ENCODE measurements around the gene KAT7. TPM values are rescaled to one million over a fixed set of nuclear protein-coding genes. Genes with fewer than 3 reads are reported as not detected.

KAT7 gene
- total and polyA plus RNA-seq, 10 of the 15 experiments (the other 5 are each of a cell fraction or from before 2014, with no cell fraction given) = 6.6 to 45.8 (median 26.3) TPM

DNA sequence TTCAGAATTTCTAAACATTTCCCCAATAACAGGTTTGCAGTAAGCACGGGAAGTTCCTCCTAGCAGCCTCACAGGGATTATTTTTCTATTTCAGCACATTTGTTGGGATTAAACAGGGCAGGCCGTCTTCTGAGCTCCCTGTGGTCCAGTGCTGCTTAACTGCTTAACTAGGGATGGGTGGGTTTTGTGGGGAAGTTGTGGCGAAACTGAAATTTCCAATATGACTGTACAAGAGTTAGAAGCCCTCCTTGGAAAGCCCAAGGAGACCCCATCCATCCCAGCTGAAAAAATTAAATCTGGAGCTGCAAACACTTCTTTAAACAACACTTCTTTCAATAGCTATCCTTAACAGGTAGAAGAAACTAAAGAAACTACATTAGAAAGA is 46.8 kb upstream of the KAT7 start (continued):
- TF ChIP-seq, protein P1, sequence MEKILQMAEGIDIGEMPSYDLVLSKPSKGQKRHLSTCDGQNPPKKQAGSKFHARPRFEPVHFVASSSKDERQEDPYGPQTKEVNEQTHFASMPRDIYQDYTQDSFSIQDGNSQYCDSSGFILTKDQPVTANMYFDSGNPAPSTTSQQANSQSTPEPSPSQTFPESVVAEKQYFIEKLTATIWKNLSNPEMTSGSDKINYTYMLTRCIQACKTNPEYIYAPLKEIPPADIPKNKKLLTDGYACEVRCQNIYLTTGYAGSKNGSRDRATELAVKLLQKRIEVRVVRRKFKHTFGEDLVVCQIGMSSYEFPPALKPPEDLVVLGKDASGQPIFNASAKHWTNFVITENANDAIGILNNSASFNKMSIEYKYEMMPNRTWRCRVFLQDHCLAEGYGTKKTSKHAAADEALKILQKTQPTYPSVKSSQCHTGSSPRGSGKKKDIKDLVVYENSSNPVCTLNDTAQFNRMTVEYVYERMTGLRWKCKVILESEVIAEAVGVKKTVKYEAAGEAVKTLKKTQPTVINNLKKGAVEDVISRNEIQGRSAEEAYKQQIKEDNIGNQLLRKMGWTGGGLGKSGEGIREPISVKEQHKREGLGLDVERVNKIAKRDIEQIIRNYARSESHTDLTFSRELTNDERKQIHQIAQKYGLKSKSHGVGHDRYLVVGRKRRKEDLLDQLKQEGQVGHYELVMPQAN (conservative IDR thresholded peaks at IDR 0.05) = no peak
- no peak for TF ChIP-seq SUZ12 (IDR thresholded peaks at IDR 0.05; ENCODE audit: unreplicated experiment)
- TF ChIP-seq SREBF1 (IDR thresholded peaks at IDR 0.05; ENCODE audit: low read length) = no peak
- TF ChIP-seq PML (IDR thresholded peaks at IDR 0.05; ENCODE audit: low read length) = 0 out of 2 replicates have a peak, but pooled peaks have one; percentile 22
- peak; percentile 10 for TF ChIP-seq ZBED1 (IDR thresholded peaks at IDR 0.05; ENCODE audit: borderline replicate concordance)
- no peak for TF ChIP-seq SPI1 (IDR thresholded peaks at IDR 0.05; ENCODE audit: borderline replicate concordance, insufficient read depth, low read depth, low read length)
- TF ChIP-seq, protein P2, sequence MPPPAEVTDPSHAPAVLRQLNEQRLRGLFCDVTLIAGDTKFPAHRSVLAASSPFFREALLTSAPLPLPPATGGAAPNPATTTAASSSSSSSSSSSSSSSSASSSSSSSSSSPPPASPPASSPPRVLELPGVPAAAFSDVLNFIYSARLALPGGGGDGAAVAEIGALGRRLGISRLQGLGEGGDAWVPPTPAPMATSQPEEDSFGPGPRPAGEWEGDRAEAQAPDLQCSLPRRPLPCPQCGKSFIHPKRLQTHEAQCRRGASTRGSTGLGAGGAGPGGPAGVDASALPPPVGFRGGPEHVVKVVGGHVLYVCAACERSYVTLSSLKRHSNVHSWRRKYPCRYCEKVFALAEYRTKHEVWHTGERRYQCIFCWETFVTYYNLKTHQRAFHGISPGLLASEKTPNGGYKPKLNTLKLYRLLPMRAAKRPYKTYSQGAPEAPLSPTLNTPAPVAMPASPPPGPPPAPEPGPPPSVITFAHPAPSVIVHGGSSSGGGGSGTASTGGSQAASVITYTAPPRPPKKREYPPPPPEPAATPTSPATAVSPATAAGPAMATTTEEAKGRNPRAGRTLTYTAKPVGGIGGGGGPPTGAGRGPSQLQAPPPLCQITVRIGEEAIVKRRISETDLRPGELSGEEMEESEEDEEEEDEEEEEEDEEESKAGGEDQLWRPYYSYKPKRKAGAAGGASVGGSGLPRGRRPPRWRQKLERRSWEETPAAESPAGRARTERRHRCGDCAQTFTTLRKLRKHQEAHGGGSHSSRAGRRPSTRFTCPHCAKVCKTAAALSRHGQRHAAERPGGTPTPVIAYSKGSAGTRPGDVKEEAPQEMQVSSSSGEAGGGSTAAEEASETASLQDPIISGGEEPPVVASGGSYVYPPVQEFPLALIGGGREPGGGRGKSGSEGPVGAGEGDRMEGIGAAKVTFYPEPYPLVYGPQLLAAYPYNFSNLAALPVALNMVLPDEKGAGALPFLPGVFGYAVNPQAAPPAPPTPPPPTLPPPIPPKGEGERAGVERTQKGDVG (CRISPR knock-in tag; IDR thresholded peaks at IDR 0.05) = no peak
- no peak for TF ChIP-seq NFYB (IDR thresholded peaks at IDR 0.05; ENCODE audit: insufficient read depth, low read depth, low read length)
- TF ChIP-seq ASH2L (IDR thresholded peaks at IDR 0.05; ENCODE audit: borderline replicate concordance, low read depth) = no peak
- peak; percentile 52; the same call in 1 of the 2 replicates for TF ChIP-seq IRF4 (IDR thresholded peaks at IDR 0.05; ENCODE audit: low read depth, low read length)
- no peak for TF ChIP-seq EP300 (IDR thresholded peaks at IDR 0.05; ENCODE audit: borderline replicate concordance in 1 of 2, control insufficient read depth in 1 of 2, low read depth in 2 of 2, low read length in 2 of 2)
- no peak for TF ChIP-seq CEBPB (IDR thresholded peaks at IDR 0.05; ENCODE audit: borderline replicate concordance in 1 of 2, low read depth in 2 of 2, low read length in 2 of 2)
- no peak for TF ChIP-seq POLR2AphosphoS5 (IDR thresholded peaks at IDR 0.05; ENCODE audit: low read length)
- no peak for TF ChIP-seq FOXK2 (IDR thresholded peaks at IDR 0.05)
- TF ChIP-seq, protein P3, sequence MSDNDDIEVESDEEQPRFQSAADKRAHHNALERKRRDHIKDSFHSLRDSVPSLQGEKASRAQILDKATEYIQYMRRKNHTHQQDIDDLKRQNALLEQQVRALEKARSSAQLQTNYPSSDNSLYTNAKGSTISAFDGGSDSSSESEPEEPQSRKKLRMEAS (IDR thresholded peaks at IDR 0.05; ENCODE audit: low read depth, low read length) = 0 out of 2 replicates have a peak, but pooled peaks have one; percentile 2
- no peak for TF ChIP-seq FOS (IDR thresholded peaks at IDR 0.05; ENCODE audit: borderline replicate concordance, extremely low read depth, insufficient read length)
- TF ChIP-seq JUNB (IDR thresholded peaks at IDR 0.05) = peak; percentile 53
- no peak for TF ChIP-seq NR2C2 (IDR thresholded peaks at IDR 0.05; ENCODE audit: borderline replicate concordance, control insufficient read depth, insufficient read length, low read depth)
- TF ChIP-seq, protein P4, sequence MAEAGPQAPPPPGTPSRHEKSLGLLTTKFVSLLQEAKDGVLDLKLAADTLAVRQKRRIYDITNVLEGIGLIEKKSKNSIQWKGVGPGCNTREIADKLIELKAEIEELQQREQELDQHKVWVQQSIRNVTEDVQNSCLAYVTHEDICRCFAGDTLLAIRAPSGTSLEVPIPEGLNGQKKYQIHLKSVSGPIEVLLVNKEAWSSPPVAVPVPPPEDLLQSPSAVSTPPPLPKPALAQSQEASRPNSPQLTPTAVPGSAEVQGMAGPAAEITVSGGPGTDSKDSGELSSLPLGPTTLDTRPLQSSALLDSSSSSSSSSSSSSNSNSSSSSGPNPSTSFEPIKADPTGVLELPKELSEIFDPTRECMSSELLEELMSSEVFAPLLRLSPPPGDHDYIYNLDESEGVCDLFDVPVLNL (IDR thresholded peaks at IDR 0.05; ENCODE audit: low read depth, low read length) = no peak
- no peak for TF ChIP-seq MYB (IDR thresholded peaks at IDR 0.05; ENCODE audit: borderline replicate concordance, low read depth, low read length)
- no peak for TF ChIP-seq RAD51 (IDR thresholded peaks at IDR 0.05)
- TF ChIP-seq, protein P5, sequence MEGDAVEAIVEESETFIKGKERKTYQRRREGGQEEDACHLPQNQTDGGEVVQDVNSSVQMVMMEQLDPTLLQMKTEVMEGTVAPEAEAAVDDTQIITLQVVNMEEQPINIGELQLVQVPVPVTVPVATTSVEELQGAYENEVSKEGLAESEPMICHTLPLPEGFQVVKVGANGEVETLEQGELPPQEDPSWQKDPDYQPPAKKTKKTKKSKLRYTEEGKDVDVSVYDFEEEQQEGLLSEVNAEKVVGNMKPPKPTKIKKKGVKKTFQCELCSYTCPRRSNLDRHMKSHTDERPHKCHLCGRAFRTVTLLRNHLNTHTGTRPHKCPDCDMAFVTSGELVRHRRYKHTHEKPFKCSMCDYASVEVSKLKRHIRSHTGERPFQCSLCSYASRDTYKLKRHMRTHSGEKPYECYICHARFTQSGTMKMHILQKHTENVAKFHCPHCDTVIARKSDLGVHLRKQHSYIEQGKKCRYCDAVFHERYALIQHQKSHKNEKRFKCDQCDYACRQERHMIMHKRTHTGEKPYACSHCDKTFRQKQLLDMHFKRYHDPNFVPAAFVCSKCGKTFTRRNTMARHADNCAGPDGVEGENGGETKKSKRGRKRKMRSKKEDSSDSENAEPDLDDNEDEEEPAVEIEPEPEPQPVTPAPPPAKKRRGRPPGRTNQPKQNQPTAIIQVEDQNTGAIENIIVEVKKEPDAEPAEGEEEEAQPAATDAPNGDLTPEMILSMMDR (IDR thresholded peaks at IDR 0.05 in 2 of 3, conservative IDR thresholded peaks at IDR 0.05 in 1 of 3; ENCODE audit: control insufficient read depth in 2 of 3, extremely low read depth in 1 of 3, insufficient read depth in 1 of 3, low read depth in 3 of 3, low read length in 3 of 3) = no peak
- no peak for TF ChIP-seq DPF2 (IDR thresholded peaks at IDR 0.05)

All from GM12878 (cell line).